Ovary (tissue), 3 donors: ENCODE results near the gene POLQ.

Source experiments
- CTCF ChIP-seq, 3 donors: fragments of 450-650 bp in 2 of 3; fragments of 200-600 bp in 1 of 3; IDR thresholded peaks; one replicate each; pipeline versions ENCODE4 v1.5.1 to v1.8.0; 2016 to 2022; ENCODE audit warnings: antibody characterized with exemption in 3 of 3, mild to moderate bottlenecking in 1 of 3
- EP300 ChIP-seq: sonication (generic); formaldehyde crosslinking; IDR thresholded peaks from one replicate; pipeline ENCODE4 v1.6.1; 2017; ENCODE audit warnings: antibody characterized with exemption
- POLR2A ChIP-seq: fragments of 450-650 bp; IDR thresholded peaks from one replicate; pipeline ENCODE4 v1.6.1; 2017; ENCODE audit warnings: antibody characterized with exemption, mild to moderate bottlenecking, moderate library complexity
- donor health status: DM: no; HTN: no; CAD: no.

DNA sequence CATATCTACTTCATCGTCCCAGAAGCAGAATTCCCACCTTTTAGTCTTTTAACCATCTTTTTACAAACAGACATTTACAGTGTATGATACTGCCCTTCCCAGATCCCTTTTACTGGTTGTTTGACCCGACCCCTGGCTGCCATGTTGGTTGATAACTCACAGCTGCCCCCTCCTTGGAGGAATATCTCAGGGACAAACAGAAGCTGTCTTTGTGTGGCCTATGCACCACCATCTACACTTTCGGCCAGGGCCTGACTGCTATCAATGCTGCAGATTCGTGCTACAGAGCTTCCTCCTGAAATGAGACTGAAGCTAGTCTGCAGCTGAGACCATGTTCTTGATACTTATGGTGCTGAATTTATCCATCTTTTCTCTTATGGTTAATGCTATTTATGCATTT is 6.6 kb upstream of the POLQ start:
- TF ChIP-seq CTCF (IDR thresholded peaks at IDR 0.05) (no peak), POLR2A (no peak), EP300 (no peak)
